ENCODE results near the gene CCDC7. TPM values are rescaled to one million over a fixed set of nuclear protein-coding genes. Genes with fewer than 3 reads are reported as not detected.

CCDC7 gene
- total RNA-seq, 1 experiment from 2014 or later, result 1.2 TPM

DNA sequence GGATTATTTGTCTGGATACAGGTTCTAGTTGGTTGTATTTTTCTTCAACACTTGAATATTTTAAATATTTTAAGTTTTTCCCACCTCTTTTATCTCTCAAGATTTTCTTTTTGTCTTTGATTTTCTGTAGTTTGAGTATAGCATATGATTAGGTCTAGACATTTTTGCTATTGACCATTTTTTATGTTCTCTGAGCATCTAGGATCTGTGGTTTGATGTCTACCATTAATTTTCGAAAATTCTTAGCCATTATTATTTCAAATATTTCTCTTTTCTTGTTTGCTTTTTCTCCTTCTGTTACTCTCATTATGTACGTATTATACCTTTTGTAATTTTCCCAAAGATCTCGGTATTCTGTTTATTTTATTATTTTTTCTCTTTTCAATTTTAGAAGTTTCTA is 293.0 kb downstream of the CCDC7 start:
- intact Hi-C loops (cut with micrococcal nuclease; ENCODE audit: unreplicated experiment), result no loop called here
- DNase-seq, result no peak
- Mint-ChIP-seq H3K4me1 (ENCODE audit: low read depth, unreplicated experiment) (no peaks in the 10 kb centered on the region), H3K27me3 (ENCODE audit: insufficient read depth, unreplicated experiment) (peaks cover 6% of the 10 kb centered on the region), H3K36me3 (ENCODE audit: insufficient read depth, unreplicated experiment) (no peaks in the 10 kb centered on the region), H3K9me3 (ENCODE audit: unreplicated experiment) (no peaks in the 10 kb centered on the region), H3K27ac (ENCODE audit: unreplicated experiment) (no peak overlapping the region), H3K4me3 (ENCODE audit: unreplicated experiment) (no peak overlapping the region)
- Histone ChIP-seq H3K9me3 (no peaks in the 10 kb centered on the region), H3K36me3 (ENCODE audit: control insufficient read depth, insufficient read depth, low read length) (no peaks in the 10 kb centered on the region), H3K4me1 (no peaks in the 10 kb centered on the region), H3K4me3 (ENCODE audit: low read depth, low read length) (no peak overlapping the region), H3K27me3 (replicated peaks; ENCODE audit: control insufficient read depth, insufficient read depth, low read length) (no peaks in the 10 kb centered on the region)
- BruUV-seq (replicated peaks), result no TSS peak
- ChIA-PET POLR2A (no interaction called here), CTCF (no interaction called here)
- TF ChIP-seq, protein P1, sequence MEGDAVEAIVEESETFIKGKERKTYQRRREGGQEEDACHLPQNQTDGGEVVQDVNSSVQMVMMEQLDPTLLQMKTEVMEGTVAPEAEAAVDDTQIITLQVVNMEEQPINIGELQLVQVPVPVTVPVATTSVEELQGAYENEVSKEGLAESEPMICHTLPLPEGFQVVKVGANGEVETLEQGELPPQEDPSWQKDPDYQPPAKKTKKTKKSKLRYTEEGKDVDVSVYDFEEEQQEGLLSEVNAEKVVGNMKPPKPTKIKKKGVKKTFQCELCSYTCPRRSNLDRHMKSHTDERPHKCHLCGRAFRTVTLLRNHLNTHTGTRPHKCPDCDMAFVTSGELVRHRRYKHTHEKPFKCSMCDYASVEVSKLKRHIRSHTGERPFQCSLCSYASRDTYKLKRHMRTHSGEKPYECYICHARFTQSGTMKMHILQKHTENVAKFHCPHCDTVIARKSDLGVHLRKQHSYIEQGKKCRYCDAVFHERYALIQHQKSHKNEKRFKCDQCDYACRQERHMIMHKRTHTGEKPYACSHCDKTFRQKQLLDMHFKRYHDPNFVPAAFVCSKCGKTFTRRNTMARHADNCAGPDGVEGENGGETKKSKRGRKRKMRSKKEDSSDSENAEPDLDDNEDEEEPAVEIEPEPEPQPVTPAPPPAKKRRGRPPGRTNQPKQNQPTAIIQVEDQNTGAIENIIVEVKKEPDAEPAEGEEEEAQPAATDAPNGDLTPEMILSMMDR (IDR thresholded peaks at IDR 0.05; ENCODE audit: insufficient read depth in 1 of 2, low read depth in 1 of 2, low read length in 1 of 2, severe bottlenecking in 1 of 2, unreplicated experiment in 1 of 2), result no peak

DNA sequence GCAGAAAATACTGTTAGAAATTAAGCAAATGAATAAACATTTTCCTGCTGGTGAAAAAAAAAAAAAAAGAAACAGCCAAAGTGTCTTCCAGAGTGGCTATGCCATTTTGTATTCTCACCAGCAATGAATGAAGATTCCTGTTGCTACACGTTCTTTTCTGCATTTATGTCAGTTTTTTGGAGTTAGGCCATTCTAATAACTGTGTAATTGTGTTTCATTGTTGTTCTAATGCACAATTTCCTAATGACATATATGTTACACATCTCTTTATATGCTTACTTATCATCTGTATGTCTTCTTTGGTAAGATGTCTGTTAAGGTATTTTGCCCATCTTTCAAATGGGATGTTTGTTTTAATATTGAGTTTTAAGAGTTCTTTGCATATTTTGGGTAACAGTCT is 298.4 kb downstream of the CCDC7 start:
- peaks cover 12% of the 10 kb centered on the region for H3K27me3 Mint-ChIP-seq (ENCODE audit: insufficient read depth, unreplicated experiment)
- H3K4me1 ChIP-seq, result no peaks in the 10 kb centered on the region
- DNase-seq, result no peak
- no peak overlapping the region for H3K27ac Mint-ChIP-seq (ENCODE audit: unreplicated experiment)
- H3K36me3 Mint-ChIP-seq (ENCODE audit: insufficient read depth, unreplicated experiment), result no peaks in the 10 kb centered on the region
- no TSS peak for BruUV-seq (replicated peaks)
- no peaks in the 10 kb centered on the region for H3K9me3 ChIP-seq
- H3K36me3 ChIP-seq (ENCODE audit: control insufficient read depth, insufficient read depth, low read length), result no peaks in the 10 kb centered on the region
- H3K4me3 Mint-ChIP-seq (ENCODE audit: unreplicated experiment), result no peak overlapping the region
- ChIA-PET POLR2A (no interaction called here), CTCF (no interaction called here)
- TF ChIP-seq, protein P1 (IDR thresholded peaks at IDR 0.05; ENCODE audit: insufficient read depth in 1 of 2, low read depth in 1 of 2, low read length in 1 of 2, severe bottlenecking in 1 of 2, unreplicated experiment in 1 of 2), result no peak
- no peaks in the 10 kb centered on the region for H3K27me3 ChIP-seq (replicated peaks; ENCODE audit: control insufficient read depth, insufficient read depth, low read length)
- intact Hi-C loops (cut with micrococcal nuclease; ENCODE audit: unreplicated experiment), result no loop called here
- H3K9me3 Mint-ChIP-seq (ENCODE audit: unreplicated experiment), result no peaks in the 10 kb centered on the region
- no peaks in the 10 kb centered on the region for H3K4me1 Mint-ChIP-seq (ENCODE audit: low read depth, unreplicated experiment)
- H3K4me3 ChIP-seq (ENCODE audit: low read depth, low read length), result no peak overlapping the region

DNA sequence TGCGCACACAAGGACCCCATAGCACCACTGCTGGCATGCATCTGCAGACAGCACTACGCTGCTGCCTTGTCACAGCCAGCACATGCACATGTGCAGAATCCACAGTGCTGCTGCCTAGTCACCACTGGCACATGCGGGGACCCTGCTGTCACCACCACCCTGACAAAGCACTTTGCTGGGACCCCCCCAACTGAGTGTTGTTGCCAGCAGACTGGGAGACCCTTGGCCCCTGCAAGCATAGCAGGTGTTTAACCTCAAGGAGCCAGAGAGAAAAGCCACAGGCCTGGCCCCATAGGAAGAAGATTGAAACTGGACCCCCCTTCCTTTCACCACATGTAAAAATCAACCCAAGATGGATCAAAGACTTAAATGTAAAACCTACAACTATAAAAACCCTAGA is 300.9 kb downstream of the CCDC7 start:
- intact Hi-C loops (cut with micrococcal nuclease; ENCODE audit: unreplicated experiment), result no loop called here
- ChIA-PET POLR2A (no interaction called here), CTCF (no interaction called here)
- no peak overlapping the region for H3K4me3 Mint-ChIP-seq (ENCODE audit: unreplicated experiment)
- H3K9me3 Mint-ChIP-seq (ENCODE audit: unreplicated experiment), result no peaks in the 10 kb centered on the region
- TF ChIP-seq, protein P1 (IDR thresholded peaks at IDR 0.05; ENCODE audit: insufficient read depth in 1 of 2, low read depth in 1 of 2, low read length in 1 of 2, severe bottlenecking in 1 of 2, unreplicated experiment in 1 of 2), result no peak
- no peak overlapping the region for H3K27ac Mint-ChIP-seq (ENCODE audit: unreplicated experiment)
- Histone ChIP-seq H3K36me3 (ENCODE audit: control insufficient read depth, insufficient read depth, low read length) (no peaks in the 10 kb centered on the region), H3K9me3 (no peaks in the 10 kb centered on the region), H3K27me3 (replicated peaks; ENCODE audit: control insufficient read depth, insufficient read depth, low read length) (no peaks in the 10 kb centered on the region), H3K4me1 (no peaks in the 10 kb centered on the region), H3K4me3 (ENCODE audit: low read depth, low read length) (no peak overlapping the region)
- H3K27me3 Mint-ChIP-seq (ENCODE audit: insufficient read depth, unreplicated experiment), result peaks cover 9% of the 10 kb centered on the region
- BruUV-seq (replicated peaks), result no TSS peak
- DNase-seq, result no peak
- H3K36me3 Mint-ChIP-seq (ENCODE audit: insufficient read depth, unreplicated experiment), result no peaks in the 10 kb centered on the region
- no peaks in the 10 kb centered on the region for H3K4me1 Mint-ChIP-seq (ENCODE audit: low read depth, unreplicated experiment)
